Panc1 (cell line): ENCODE data around the gene TAF11. TPM values are rescaled to one million over a fixed set of nuclear protein-coding genes. Genes with fewer than 3 reads are reported as not detected.

ENCODE experiments used
- ATAC-seq: fragments of 200-7000 bp; cut with Tn5 transposase; 2 replicates; pipeline ENCODE4 v1.9.1; 2020; ENCODE audit warnings: mild to moderate bottlenecking, moderate library complexity
- BruUV-seq: library from RNA; stranded (reverse); fragments of 400-500 nt; replicated peaks from 2 replicates; lab custom pipeline; 2021; lab: Mats Ljungman, UMichigan
- CTCF ChIA-PET: fragments of 300-600 bp; sonication (Branson Sonifier 250); formaldehyde crosslinking; loops from one replicate; lab custom pipeline; 2022; ENCODE audit warnings: antibody characterized with exemption; lab: Charles Lee
- POLR2A ChIA-PET: fragments of 300-600 bp; sonication (Branson Sonifier 250); formaldehyde crosslinking; loops from one replicate; lab custom pipeline; 2022; ENCODE audit warnings: antibody characterized with exemption; lab: Charles Lee
- DNase-seq: peaks from one replicate; pipeline ENCODE4 v3.0.0-alpha.2; 2010; ENCODE audit warnings: low read depth, low spot score
- H3K27ac ChIP-seq: 2 replicates; pipeline ENCODE4 v1.5.1; 2011; ENCODE audit warnings: mild to moderate bottlenecking, low read length, inconsistent platforms
- H3K27me3 ChIP-seq: fragments of 200-500 bp; sonication (Bioruptor generic); 2 replicates; pipeline ENCODE4 v1.6.0; 2014; ENCODE audit warnings: low read length, inconsistent platforms; ENCODE audit not compliant: control insufficient read depth, insufficient read depth
- H3K36me3 ChIP-seq: fragments of 200-500 bp; sonication (Bioruptor generic); 2 replicates; pipeline ENCODE4 v1.5.1; 2014; ENCODE audit warnings: inconsistent platforms, mild to moderate bottlenecking, low read length, moderate library complexity; ENCODE audit not compliant: control insufficient read depth, insufficient read depth
- H3K4me1 ChIP-seq: 2 replicates; pipeline ENCODE4 v1.5.1; 2011; ENCODE audit warnings: inconsistent platforms, mild to moderate bottlenecking, low read length, moderate library complexity; ENCODE audit not compliant: control insufficient read depth, insufficient read depth
- H3K4me3 ChIP-seq, 2 experiments: 2 replicates each; pipeline ENCODE4 v1.5.1; 2011 to 2012; ENCODE audit warnings: low read depth in 2 of 2, low read length in 2 of 2, mild to moderate bottlenecking in 2 of 2, inconsistent platforms in 1 of 2, moderate library complexity in 1 of 2
- H3K9me3 ChIP-seq: fragments of 200-500 bp; sonication (Bioruptor generic); 2 replicates; pipeline ENCODE4 v1.5.1; 2014; ENCODE audit warnings: low read depth, mild to moderate bottlenecking, inconsistent platforms, low read length, moderate library complexity; ENCODE audit not compliant: control insufficient read depth, insufficient read depth
- CTCF ChIP-seq: fragments of 450-650 bp; IDR thresholded peaks from 2 replicates; pipeline ENCODE4 v1.5.1; 2017; ENCODE audit warnings: mild to moderate bottlenecking
- POLR2AphosphoS5 ChIP-seq: IDR thresholded peaks from 2 replicates; pipeline ENCODE4 v1.6.1; 2012; ENCODE audit warnings: mild to moderate bottlenecking, low read depth, low read length, moderate library complexity
- REST ChIP-seq, 2 experiments: IDR thresholded peaks; 2 replicates each; pipeline ENCODE4 v1.6.1; 2011 to 2012; ENCODE audit warnings: low read depth in 2 of 2, control low read depth in 1 of 2, low read length in 1 of 2, mild to moderate bottlenecking in 1 of 2, moderate library complexity in 1 of 2; ENCODE audit not compliant: insufficient read depth in 1 of 2
- SIN3A ChIP-seq: IDR thresholded peaks from 2 replicates; pipeline ENCODE4 v1.6.1; 2012; ENCODE audit warnings: low read depth, mild to moderate bottlenecking, low read length, moderate library complexity, borderline replicate concordance; ENCODE audit not compliant: insufficient read depth
- TCF7L2 ChIP-seq: IDR thresholded peaks from 2 replicates; pipeline ENCODE4 v1.6.1; 2011; ENCODE audit warnings: mild to moderate bottlenecking, low read depth, low read length, inconsistent platforms
- in situ Hi-C: cut with HindIII; loops from 2 replicates; pipeline ENCODE4 v1.10.0; 2016; ENCODE audit warnings: low sequenced_read_pairs, low pct_unique_long_range_greater_than_20kb
- intact Hi-C: fragments of 100-400 bp; cut with micrococcal nuclease; formaldehyde crosslinking; loops from one replicate; pipeline ENCODE4 v1.10.0; 2022; ENCODE audit not compliant: unreplicated experiment
- total RNA-seq: library from RNA; stranded (reverse); gene quantifications from one replicate; pipeline ENCODE4 v1.2.1, GENCODE V29; 2021; ENCODE audit not compliant: unreplicated experiment

TAF11 gene
- total RNA-seq, 1 experiment from 2014 or later: 25.3 TPM

- 0 out of 2 replicates have a peak, but pooled peaks cover 9% of the 10 kb centered on the region for H3K4me1 ChIP-seq
- DNase-seq (no peak), ATAC-seq (no peak)
- no peaks in the 10 kb centered on the region for H3K27me3 ChIP-seq
- H3K36me3 ChIP-seq: no peaks in the 10 kb centered on the region
- H3K9me3 ChIP-seq: no peaks in the 10 kb centered on the region
- TF ChIP-seq CTCF (no peak; the same call in 1 of the 2 replicates), SIN3A (no peak), TCF7L2 (no peak), REST (IDR thresholded peaks at IDR 0.05; ENCODE audit: insufficient read depth in 1 of 2, low read depth in 2 of 2, low read length in 1 of 2) (no peak), POLR2AphosphoS5 (no peak)
- intact Hi-C loops: no loop called here
- ChIA-PET CTCF (no interaction called here), POLR2A (no interaction called here)
- H3K27ac ChIP-seq: no peak overlapping the region
- no peak overlapping the region for H3K4me3 ChIP-seq
- in situ Hi-C loops: no loop called here
- BruUV-seq: no TSS peak
Measured at GRCh38 chr6:34908194-34908593, 20.4 kb upstream of the TAF11 start.

GRCh38 chr6:34906826-34907225, 19.0 kb upstream of the TAF11 start:
- ChIA-PET POLR2A (no interaction called here), CTCF (no interaction called here)
- no peak for ATAC-seq
- Histone ChIP-seq H3K27ac (no peak overlapping the region), H3K9me3 (no peaks in the 10 kb centered on the region), H3K4me1 (0 out of 2 replicates have a peak, but pooled peaks cover 2% of the 10 kb centered on the region), H3K4me3 (no peak overlapping the region), H3K36me3 (no peaks in the 10 kb centered on the region), H3K27me3 (no peaks in the 10 kb centered on the region)
- BruUV-seq: no TSS peak
- TF ChIP-seq TCF7L2 (no peak), SIN3A (no peak), CTCF (no peak)
- intact Hi-C loops (no loop called here), in situ Hi-C loops (no loop called here)
- DNase-seq: no peak
